Activated naive CD4-positive, alpha-beta T cell treated with Interleukin-2 at 50 U/mL for 16 hours (primary cell): ENCODE data around the gene MAP2K5.

ENCODE experiments used
- DNase-seq: peaks from one replicate; pipeline ENCODE4 v3.0.0-alpha.2; 2020

The MAP2K5 gene

DNA sequence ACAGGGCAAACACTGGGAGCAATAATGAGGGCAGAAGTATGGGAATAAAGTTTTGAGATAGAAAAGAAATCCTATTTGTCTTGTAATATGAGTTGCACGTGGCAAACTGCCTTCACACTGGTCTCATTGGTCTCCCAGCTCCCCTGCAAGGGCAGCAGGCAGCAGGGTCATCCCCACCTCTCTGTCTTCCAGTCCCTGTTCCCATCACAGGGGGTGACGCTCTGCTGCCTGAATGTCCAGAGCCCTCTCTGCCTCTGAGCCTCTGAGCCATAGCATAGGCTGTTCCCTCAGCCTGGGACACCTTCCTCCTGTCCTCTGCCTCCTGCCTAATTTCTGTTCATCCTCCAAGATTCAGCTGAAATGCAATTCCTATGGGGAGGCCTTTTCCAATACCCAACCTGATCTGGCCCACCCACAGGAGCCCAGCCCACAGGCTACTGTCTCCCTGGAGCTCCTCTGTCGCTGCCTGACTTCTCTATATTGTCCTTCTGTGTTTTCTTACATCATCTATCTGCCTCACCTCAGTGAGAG, 270.7 kb downstream of the MAP2K5 start:
- no peak for DNase-seq

DNA sequence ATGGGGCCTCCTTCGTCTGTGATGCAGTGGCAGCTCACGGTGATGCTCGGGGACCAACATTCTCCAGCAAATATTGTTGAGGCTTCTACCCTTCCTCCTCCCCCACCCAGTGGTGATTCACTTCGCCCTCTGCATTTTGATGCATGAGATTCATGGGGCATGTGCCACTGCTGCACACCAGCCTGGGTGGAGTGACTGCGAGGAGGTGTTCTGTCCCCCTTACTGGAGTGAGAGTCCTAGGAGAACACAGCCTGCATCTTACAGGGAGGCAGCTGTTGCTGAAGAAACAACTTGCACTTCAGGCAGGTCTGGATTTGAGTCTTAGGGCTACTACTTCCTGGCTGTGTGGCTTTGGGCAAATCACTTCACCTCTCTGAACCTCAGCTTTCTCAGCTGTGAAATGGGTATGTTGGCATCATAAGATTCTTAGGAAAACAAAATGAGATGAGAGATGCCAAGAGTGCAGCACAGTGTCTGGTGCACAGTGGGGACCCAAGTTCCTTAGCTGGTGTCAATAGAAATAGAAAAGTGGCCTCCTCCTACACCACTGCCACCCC, 272.6 kb downstream of the MAP2K5 start:
- no peak for DNase-seq

DNA sequence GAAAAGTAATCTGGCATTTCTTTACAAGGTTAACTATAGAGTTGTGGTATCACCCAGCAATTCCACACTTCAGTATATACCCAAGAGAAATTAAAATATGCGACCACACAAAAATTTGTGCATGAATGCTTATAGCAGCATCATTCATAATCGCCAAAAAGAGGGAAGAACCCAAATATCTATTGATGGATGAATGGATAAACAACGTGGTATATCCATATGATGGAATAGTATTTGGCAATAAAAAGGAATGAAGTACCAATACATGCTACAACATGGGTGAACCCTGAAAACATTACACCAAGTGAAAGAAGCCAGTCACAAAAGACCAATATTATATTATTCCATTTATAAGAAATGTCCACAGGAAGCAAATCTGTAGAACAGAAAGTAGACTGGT, 274.2 kb downstream of the MAP2K5 start:
- DNase-seq, result no peak

DNA sequence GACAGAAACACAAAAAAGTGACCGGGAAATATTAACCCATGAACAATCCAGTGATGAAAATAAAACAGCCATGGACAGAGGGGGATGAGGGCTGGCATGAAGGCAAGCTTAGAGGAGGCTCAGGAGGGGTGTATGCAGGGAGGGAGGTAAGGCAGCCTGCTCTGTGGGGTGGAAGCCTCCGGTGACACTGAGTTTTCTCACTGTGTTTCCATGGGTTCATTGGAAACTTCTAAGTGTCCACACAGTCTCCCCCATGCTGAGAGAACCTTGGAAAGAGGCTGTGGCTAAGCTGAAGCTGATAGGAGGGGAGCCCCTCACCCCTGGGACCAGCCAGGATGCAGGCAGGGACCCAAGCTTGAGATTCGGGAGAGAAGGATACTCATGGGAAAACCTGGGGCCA, 276.0 kb downstream of the MAP2K5 start:
- DNase-seq, result no peak

DNA sequence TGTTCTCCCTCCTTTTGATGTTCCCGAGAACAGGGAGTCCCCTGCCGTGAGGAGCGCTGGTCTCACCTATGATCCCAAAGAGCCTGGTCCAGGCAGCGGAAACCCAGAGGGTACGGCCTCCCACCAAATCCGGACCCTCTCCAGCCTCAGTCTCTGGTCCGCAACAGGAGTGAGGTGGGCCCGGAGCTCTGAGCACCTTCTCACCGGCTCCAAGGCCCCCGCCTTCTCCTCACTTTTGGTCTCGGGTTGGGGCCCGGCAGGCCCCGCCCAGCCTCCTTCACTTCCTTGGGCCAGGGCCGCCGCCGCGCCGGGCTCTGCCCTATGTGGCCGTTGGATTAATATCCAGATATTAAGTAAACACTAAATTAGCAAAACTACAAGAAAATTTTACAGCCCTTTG, 277.1 kb downstream of the MAP2K5 start:
- DNase-seq, result no peak

DNA sequence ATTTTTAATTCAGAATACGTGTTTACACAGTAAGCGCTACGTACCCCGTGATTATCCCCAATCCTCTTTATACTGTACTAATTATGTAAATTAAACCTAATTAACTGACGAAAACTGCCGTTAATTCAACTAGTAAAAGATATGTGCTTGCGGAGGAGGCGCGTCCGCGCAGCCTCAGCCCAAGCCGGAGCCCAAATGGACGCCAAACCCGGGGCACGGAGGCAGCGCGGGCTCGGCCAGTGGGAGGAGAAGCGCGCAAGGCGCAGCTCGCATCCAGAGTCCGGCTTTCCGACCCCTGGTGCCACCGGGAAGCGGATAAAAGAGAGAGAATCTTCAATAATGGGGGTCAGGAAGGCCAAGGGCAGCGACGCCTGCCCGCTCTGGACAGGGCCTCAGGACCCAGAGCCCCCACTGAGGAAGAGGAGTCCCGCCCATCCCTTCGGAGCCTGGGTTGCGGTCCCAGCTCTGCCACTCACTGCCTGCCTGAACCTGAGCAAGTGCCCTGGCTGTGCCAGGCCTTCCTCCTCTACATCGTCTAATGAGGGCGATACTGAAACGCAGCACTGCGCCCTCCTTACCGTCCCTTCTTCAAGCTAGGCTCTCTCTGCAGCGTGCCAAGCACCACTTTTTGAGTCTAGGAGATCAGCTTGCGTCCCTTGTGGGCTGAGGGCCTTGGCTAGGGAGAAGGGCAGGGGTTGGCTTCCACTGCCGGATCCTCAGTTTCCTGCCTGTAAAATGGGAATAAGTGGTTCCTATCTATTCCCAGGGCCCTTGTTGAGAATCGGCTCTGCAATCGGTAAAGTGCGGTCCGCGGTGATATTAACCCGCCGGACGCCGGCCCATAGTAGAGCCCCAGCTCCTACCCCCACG, 277.9 kb downstream of the MAP2K5 start:
- no peak for DNase-seq

DNA sequence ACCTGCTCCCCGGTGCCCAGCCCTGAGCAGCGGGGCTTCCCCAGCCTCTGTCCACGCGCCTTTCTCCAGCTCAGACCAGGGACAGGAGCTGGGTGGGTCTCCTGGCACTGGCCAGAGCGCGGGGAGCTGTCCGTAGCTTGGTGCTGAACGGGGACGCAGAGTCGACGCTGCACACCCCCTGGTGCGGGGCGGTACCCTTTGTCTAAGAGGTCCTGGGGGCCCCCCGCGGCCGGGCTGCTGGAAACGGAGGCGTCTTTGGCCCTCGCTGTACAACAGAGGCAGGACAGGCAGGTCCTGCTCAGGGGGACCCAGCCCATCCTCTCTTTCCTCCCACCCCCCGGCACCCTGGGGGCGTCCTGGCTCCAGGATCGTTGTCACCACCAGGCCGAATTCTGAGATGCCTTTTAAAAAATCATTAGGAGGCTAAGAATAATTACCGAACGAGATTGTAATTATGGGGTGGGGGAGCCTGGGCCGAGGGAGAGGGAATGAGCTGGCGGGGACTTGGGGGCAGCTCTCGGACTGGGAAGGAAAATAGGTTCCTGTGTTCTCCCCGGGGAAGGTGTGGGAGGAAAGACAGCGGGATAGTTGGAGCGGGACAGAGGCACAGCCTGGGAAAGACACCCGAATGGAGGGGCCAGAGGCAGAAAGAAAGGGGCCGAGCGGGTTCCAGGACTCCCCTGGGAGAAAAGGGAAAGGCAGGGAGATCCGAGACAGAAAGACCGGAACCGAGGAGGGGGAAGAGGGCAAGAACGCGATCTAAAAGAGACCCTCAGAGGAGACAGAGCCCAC, 278.7 kb downstream of the MAP2K5 start:
- DNase-seq, result no peak

DNA sequence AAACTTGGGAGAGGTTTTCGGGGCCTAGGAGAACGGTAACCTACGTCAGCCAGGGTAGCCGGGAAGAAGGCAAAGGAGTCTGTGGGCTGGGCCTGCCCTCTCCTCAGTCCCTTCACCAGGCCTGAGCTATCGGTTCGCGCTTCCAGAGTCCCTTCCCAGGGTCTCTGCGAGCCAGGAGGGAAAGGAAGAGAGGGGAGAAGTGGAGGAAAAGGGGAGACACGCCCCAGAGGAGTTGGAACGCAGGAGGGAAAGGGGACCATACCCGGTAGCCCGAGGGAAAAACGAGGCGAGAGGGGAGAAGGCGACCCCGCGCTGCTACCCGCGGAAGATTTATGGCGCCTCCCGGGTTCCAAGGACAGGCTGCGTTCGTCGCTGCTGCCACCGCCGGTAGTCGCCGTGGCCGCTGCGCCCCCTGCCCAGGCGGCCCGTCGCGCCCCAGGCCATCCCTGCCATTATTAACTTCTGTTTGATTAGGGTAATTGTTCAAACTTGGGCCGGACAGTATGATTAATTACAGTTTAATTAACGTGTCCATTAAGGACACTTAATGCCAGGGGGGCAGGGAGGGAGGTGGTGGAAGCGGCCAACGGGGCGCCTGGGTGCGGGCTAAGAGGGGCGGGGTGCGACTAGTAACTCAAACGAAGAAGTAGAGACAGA, 279.4 kb downstream of the MAP2K5 start:
- no peak for DNase-seq

DNA sequence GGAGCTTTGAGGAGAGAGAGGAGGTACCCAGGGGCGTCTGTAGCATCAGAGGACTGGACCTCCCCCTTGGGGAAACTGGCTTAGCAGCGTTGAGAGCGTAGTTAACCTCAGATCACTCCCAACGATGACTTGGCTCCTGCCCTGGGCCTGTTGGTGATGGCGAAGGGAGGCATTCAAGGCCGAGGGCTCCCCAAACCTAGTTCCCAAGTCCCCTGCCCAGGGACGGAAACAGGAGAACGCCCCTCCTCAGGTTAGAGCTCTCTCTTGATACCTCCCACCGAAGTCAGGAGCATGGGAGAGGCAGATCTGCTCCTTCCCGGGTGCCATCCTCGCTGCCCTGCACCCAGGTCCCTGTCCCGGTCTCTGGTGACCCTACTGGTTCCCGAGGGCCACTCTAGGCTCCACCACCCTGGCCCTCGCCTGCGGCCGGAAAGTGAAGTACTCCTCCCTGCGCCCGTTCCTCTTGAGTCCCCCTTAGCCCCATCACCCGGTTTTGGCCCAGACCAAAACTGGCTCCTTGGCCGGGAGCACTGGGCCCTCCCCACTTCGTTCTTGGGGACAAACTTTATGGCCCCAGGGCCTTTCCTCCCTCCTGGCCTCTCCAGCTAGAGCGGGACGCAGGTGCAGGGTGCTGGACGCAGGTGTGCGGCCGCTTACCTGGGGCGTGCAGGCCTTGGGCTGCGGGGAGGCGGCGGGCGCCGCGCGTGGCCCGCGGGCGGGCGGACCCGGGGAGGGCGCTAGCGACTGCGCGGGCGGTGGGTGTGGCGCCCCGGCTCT, 280.2 kb downstream of the MAP2K5 start:
- DNase-seq, result no peak

DNA sequence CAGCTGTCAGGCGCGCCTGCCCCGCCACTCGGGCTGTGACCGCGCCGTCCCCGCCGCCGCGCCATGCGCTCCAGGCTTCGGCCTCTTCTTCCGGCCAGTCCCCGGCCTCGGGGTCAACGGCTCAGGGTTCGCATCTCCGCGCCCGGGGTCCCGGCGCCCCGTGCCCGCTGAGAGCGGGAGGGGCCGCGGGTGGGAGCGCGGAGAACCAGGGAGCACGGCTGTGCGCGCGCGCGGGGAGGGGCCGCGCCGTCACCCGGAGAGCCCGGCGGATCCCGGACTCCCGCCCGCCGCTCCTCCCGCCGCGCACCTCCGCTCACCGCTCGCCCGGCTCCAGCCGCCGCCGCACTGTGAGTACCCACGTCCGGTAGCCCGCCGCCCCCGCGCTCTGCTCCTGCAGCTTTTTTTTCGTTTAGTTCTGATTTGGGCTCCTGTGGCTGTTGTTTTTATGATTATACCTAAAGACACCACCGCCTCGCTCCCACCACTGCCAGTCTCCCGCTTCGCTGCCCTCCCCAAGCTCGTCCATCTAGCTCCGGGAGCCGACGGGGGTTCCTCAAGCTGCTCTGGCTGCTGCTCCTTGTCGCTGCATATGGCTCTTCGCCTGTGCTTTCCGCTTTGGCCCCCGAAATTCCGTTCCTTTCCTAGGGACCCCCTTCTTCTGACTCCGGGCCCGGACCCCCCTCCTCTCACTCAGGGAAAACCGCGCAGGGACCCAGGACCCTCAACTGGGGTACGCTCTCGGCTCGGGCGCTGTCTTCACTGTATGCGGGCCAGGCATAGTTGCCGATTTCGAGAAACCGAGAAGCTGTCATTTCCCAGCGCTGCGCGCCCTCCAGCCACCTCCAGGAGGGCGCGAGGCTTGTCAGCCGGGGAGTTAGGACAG, 281.1 kb downstream of the MAP2K5 start:
- DNase-seq, result no peak

DNA sequence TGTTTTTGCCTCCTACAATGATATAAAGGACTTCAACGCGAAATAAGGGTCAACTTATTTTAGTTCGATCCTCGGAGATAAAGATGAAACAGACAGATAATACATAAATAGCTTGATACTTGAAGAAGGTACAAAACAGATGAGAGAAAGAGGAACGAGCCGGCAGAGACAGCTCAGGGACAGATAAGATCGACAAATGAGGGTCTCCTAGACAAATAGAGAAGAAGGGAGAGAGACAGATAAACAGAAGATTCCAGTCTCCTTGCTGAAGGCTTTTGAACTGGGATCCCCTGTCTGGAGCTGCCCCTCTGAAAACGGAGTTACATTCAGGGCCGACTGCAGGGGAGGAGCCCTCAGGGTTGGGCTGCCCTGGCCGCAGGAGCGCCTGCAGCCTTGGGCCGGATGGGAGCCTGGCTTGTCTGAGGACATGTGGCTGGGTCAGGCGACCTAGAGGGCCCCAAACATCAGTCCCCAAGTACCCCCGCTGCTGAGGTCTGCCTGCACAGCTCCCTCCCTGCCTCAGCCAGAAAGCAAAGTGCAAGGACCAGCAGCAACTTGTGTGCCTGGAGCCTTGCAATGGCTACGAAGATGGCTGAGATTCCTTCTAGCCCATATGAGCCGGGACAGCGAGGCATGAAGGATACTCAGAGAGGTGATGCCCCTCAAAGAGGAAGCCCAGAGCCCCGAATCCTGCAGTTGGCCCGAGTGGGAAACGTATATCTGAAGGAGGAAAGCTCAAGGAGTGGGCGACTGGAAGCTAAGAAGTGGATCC, 281.9 kb downstream of the MAP2K5 start:
- no peak for DNase-seq

DNA sequence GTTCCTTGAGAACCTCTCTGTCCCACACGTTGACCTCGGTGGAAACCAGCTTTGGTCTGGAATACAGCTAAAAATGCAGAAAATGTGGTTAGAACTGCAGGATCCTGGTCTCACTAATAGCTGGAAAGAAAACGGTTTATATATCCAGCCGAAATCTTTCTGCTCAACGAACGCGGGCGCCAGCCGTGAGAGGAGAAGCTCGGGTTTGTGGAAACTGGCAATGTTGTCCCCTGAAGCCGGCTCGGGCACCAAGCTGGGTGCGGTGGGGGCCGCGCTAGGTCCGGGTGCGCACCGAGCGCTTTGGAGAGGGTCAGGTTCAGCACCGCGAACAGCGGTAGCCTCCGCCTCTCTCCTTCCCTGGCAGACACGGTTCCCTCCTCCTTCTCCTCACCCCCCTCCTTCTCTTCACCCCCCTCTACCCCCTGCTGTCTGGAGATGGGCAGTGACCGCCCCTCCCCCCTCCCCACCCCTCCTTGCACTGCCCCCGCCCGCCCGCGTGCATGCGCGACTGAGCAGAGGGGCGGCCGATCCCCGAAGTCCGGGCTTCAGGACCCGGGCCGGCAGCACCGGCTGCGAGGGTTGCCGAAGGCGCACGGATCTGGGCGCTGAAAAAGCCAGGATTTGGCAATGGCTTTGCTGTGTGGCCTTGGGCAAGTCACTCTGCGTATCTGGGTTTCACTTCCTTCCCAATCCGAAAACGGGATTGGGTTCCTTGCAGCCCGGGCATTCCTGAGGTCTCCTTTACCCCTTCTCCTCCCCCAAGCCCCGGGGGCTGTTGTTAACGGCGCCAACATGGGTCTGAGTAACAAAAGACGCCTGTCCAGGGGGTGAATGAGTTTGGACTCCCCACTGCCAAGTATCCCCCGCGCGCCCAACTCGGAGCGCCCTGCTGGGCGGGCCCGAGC, 282.7 kb downstream of the MAP2K5 start, which contains the start of gene SKOR1:
Gene SKOR1 (plus strand): TSS at position 534 of the 905 bp plus-strand sequence. CDS start 94 bp downstream, at position 628.
- DNase-seq, result no peak

DNA sequence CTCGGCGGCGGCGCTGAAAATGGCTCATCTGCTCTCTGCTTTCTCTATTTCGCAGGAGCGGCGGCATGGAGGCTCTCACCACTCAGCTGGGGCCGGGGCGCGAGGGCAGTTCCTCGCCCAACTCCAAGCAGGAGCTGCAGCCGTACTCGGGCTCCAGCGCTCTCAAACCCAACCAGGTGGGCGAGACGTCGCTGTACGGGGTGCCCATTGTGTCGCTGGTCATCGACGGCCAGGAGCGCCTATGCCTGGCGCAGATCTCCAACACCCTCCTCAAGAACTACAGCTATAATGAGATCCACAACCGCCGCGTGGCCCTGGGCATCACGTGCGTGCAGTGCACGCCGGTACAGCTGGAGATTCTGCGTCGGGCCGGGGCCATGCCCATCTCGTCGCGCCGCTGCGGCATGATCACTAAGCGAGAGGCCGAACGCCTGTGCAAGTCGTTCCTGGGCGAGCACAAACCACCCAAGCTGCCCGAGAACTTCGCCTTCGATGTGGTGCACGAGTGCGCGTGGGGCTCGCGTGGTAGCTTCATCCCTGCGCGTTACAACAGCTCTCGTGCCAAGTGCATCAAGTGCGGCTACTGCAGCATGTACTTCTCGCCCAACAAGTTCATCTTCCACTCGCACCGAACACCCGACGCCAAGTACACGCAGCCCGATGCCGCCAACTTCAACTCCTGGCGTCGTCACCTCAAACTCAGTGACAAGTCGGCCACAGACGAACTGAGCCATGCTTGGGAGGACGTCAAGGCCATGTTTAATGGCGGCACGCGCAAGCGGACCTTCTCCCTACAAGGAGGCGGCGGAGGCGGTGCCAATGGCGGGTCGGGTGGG, 283.6 kb downstream of the MAP2K5 start:
- no peak for DNase-seq

DNA sequence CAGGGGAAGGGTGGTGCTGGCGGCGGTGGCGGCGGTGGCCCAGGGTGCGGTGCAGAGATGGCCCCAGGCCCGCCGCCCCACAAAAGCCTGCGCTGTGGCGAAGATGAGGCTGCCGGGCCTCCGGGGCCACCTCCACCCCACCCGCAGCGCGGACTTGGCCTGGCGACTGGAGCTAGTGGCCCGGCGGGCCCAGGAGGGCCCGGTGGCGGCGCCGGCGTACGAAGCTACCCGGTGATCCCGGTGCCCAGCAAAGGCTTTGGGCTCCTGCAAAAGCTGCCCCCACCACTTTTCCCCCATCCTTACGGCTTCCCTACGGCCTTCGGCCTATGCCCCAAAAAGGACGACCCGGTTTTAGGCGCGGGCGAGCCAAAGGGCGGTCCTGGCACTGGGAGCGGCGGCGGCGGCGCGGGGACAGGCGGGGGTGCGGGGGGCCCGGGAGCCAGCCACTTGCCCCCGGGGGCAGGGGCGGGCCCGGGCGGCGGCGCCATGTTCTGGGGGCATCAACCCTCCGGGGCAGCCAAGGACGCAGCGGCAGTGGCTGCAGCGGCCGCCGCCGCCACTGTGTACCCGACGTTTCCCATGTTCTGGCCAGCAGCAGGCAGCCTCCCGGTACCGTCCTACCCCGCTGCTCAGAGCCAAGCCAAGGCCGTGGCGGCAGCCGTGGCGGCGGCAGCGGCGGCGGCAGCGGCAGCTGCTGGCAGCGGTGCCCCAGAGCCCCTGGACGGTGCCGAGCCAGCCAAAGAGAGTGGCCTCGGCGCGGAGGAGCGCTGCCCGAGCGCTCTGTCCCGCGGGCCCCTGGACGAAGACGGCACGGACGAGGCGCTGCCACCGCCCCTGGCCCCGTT, 284.4 kb downstream of the MAP2K5 start:
- no peak for DNase-seq

DNA sequence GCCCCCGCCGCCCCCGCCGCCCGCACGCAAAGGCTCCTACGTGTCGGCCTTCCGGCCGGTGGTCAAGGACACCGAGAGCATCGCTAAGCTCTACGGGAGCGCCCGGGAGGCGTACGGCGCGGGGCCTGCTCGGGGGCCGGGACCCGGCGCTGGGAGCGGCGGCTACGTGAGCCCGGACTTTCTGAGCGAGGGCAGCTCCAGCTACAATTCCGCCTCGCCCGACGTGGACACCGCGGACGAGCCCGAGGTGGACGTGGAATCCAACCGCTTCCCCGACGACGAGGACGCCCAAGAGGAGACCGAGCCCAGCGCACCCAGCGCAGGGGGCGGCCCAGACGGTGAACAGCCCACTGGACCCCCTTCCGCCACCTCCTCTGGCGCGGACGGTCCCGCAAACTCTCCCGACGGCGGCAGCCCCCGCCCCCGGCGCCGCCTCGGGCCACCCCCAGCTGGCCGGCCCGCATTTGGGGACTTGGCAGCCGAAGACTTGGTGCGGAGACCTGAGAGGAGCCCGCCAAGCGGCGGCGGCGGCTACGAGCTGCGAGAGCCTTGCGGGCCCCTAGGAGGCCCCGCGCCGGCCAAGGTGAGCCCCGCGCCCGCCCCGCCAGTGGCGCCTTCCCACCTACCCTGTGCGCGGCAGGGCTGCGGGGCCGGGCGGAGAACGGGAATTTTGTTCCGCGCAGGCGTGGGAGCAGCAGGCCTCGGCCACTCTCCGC, 285.2 kb downstream of the MAP2K5 start:
- no peak for DNase-seq

DNA sequence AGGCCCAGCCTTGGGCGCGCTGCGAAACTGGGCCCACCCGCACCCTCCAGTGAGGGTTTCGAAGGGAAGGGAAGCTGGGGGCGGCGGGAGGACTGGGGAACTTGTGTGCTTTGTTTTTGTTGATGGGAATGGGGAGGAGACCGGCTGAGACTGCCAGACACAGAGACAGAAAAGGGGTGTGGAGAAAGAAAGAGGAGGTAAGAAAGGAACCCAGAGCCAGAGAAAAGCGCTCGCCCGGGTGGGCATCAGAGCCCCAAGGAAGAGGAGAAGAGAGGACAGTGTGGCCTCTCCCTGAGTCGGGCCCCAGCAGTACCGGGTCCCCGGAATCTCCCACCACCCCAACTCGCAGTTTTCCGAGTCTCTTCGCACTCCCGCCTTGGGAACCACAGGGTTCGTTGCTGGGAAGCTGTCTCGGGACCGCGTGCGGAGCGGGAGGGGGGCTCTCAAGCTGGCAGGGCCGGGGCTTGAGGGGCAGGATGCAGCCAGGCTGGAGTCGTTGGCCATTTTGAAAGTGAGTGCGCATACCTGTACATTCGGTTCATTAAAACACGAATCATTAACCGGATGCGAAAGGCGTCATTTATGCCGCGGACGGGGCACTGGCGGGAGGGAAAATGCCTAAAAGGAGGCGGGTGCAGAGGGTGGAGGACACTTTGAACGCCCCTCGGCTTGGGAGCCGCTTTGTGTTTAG, 285.9 kb downstream of the MAP2K5 start:
- no peak for DNase-seq
